ENCODE measurements around the gene PIK3R1.

PIK3R1 gene

DNA sequence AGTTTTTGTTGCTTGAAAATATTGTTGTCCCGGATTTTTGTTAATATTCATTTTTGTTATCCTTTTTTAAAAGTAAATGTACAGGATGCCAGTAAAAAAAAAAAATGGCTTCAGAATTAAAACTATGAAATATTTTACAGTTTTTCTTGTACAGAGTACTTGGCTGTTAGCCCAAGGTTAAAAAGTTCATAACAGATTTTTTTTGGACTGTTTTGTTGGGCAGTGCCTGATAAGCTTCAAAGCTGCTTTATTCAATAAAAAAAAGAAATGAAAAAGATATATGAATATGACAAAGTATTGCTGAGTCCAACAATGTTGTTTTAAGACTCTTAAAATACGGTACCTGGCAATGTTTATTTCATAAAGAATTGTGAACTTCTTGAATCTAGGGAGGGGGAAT is 82.9 kb downstream of the PIK3R1 start:
- no peak overlapping the region for H3K4me3 ChIP-seq (ENCODE audit: low read length)
- TF ChIP-seq, protein P1, sequence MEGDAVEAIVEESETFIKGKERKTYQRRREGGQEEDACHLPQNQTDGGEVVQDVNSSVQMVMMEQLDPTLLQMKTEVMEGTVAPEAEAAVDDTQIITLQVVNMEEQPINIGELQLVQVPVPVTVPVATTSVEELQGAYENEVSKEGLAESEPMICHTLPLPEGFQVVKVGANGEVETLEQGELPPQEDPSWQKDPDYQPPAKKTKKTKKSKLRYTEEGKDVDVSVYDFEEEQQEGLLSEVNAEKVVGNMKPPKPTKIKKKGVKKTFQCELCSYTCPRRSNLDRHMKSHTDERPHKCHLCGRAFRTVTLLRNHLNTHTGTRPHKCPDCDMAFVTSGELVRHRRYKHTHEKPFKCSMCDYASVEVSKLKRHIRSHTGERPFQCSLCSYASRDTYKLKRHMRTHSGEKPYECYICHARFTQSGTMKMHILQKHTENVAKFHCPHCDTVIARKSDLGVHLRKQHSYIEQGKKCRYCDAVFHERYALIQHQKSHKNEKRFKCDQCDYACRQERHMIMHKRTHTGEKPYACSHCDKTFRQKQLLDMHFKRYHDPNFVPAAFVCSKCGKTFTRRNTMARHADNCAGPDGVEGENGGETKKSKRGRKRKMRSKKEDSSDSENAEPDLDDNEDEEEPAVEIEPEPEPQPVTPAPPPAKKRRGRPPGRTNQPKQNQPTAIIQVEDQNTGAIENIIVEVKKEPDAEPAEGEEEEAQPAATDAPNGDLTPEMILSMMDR (conservative IDR thresholded peaks at IDR 0.05; ENCODE audit: low read depth, low read length): no peak
- DNase-seq (ENCODE audit: low read depth): no peak

DNA sequence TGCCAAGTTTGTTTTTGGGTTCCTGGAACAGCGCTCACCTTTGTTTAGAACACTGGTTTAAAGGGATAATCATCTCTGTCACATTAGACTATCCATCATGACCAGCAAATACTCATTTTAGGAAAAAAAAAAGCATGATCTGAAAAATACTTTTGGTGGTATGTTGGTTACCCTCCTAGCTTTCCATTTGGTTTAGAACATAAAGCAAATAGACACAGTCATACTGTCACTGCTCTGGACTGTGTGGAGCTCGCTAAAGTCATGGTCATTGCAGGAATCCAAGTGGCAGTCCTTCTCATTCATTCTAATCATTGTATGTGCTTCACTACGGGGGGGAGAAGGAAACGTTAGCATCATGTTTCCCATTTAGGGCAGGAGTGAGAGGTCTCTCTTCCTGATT is 83.5 kb downstream of the PIK3R1 start:
- no peak overlapping the region for H3K4me3 ChIP-seq (ENCODE audit: low read length)
- DNase-seq (ENCODE audit: low read depth): no peak
- TF ChIP-seq, protein P1 (conservative IDR thresholded peaks at IDR 0.05; ENCODE audit: low read depth, low read length): no peak

DNA sequence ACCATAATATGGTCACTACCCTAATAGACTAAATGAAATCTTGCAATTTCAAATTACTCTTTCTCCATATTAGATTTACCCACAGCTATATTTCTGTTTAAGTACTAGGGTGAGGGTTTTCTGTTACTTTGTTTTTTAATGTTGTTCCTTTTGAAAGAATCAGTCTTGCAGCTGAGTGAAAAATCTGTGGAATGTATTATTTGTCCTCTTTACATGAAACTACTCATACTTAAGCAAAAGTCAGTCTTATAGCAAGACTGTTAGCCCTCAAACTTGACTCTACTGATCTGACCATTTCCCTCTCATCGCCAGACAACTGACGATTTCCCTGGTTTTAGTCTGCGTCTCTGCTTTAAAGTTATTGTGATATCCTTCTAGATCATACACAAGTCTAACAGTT is 84.0 kb downstream of the PIK3R1 start:
- no peak for DNase-seq (ENCODE audit: low read depth)
- no peak overlapping the region for H3K4me3 ChIP-seq (ENCODE audit: low read length)
- TF ChIP-seq, protein P1 (conservative IDR thresholded peaks at IDR 0.05; ENCODE audit: low read depth, low read length): no peak

DNA sequence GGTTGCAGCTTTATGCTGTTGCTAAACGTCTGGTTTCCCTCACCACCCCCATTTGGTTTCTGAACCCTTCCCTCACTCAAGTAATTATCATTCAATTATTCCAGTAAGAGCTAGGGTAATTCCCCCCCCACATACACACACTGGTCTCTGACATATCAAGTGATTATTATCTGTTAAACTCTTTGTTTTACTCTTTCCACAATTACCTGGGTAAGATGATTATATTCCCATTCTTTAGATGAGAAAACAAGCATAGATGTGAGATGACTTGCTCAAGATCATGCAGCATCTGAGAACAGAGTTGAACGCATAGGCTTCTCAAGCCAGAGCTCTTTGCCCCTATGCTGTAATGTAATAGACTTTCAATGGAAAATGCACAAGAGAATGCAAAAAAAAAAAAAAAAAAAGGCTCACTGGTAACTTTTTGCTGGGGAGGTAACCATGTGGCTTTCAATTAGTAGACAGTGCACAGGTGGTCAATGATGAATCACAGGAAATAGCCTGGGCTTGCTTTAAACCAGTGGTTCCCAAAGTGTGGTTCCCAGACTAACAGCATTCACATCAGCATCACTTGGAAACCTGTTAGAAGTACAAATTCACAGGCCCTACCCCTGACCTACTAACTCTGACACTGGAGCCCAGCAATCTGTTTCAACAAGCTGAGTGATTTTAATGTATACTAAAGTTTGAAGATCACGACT is 87.6 kb downstream of the PIK3R1 start:
- no peak overlapping the region for H3K4me3 ChIP-seq (ENCODE audit: low read length)
- TF ChIP-seq, protein P1 (conservative IDR thresholded peaks at IDR 0.05; ENCODE audit: low read depth, low read length): no peak
- no peak for DNase-seq (ENCODE audit: low read depth)

DNA sequence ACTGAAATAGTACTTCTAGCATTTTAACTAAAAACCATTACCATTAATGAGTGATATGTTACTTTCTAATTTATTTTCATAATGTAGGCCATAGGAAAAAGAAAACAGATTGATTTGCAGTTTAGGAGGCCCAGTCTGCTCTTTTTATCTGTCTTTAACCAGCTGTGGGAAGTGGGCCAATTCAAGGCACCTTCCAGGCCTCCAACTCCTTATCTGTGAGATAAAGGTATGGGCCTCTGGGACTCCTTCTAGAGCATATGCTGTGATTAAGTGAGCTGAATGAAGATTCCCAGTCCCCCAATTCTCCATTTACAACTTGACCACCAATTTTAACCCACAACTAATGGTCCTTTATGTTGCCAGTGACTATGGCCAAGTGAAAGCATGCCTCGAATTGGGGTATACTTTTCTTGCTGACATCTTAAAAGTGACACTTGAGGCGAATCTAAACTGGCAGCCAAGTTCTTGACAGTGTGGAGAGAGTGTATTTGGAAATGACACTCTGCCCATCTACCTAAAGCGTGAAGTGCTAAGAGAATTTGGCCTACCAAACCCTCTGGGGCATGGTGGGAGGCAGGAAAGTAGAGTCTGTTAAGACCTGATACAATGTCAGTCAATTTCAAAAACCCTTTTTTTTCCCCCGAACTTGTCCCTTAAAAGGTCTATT is 88.3 kb downstream of the PIK3R1 start:
- no peak overlapping the region for H3K4me3 ChIP-seq (ENCODE audit: low read length)
- no peak for DNase-seq (ENCODE audit: low read depth)
- TF ChIP-seq, protein P1 (conservative IDR thresholded peaks at IDR 0.05; ENCODE audit: low read depth, low read length): no peak

DNA sequence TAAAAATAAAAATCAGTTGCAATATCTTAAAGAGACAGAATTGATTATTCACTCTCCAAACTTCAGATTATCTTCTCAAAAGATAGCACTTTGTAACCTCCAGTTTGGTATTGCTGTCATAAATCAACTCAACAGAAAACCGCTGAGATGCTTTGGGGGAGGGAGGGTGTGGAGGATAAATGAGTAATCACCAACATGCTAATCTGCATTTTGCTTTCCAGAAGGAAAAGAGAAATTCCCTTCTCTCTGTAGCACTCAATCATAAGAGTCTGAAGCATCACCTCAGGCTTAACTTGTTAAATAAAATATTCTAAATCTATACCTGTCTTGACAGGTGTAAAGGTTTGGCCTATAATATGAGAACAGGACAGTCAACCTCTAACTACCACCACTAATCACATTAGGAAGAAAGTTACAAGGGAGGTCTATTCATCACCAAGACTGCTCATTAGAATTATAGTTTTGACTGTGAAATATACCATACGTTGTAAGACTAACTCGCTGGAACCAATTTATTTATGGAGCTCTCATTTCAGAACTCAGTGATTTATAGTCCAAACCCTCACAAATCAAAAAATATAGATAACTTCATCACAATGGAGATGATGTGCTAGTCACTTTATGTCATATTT is 89.0 kb downstream of the PIK3R1 start:
- TF ChIP-seq, protein P1 (conservative IDR thresholded peaks at IDR 0.05; ENCODE audit: low read depth, low read length): no peak
- no peak for DNase-seq (ENCODE audit: low read depth)
- no peak overlapping the region for H3K4me3 ChIP-seq (ENCODE audit: low read length)
